Right atrium auricular region (tissue), 2 donors: Measurements from ENCODE around the gene CFAP20DC. TPM values are rescaled to one million over a fixed set of nuclear protein-coding genes. Genes with fewer than 3 reads are reported as not detected.

ENCODE experiments used
- DNase-seq: peaks from one replicate; pipeline ENCODE4 v3.0.0-alpha.2; 2019; ENCODE audit warnings: low spot score
- H3K27ac ChIP-seq, 2 donors: fragments of 200-600 bp; sonication (generic); 1 replicate in 1 of 2; 2 replicates in 1 of 2; pipeline ENCODE4 v1.5.1; 2016 to 2019
- H3K27me3 ChIP-seq, 2 donors: fragments of 200-600 bp; sonication (generic); one replicate each; pipeline versions ENCODE4 v1.5.1 to v1.6.0; 2017 to 2019
- H3K36me3 ChIP-seq: fragments of 200-600 bp; sonication (generic); one replicate; pipeline ENCODE4 v1.5.1; 2016
- H3K4me1 ChIP-seq, 2 donors: fragments of 200-600 bp; sonication (generic); one replicate each; pipeline versions ENCODE4 v1.5.1 to v1.6.0; 2017 to 2019
- H3K4me3 ChIP-seq, 2 donors: fragments of 200-600 bp; sonication (generic); 1 replicate in 1 of 2; 2 replicates in 1 of 2; pipeline ENCODE4 v1.5.1; 2017 to 2019; ENCODE audit warnings: mild to moderate bottlenecking in 1 of 2, moderate library complexity in 1 of 2
- H3K9me3 ChIP-seq, 2 donors: fragments of 200-600 bp; sonication (generic); one replicate each; pipeline ENCODE4 v1.5.1; 2019
- total RNA-seq, 2 donors: library from RNA; depleted of rRNA; stranded (reverse); fragments of >200 nt; gene quantifications; one replicate each; pipeline ENCODE4 v1.1.0, GENCODE V29; 2016
- TF ChIP-seq, protein P1 (sequence below), 2 donors: fragments of 200-600 bp; sonication (generic); IDR thresholded peaks; one replicate each; pipeline ENCODE4 v1.5.1; 2019; ENCODE audit warnings: antibody characterized with exemption in 2 of 2

The CFAP20DC gene
- total RNA-seq, 2 donors from 2014 or later: not detected

DNA sequence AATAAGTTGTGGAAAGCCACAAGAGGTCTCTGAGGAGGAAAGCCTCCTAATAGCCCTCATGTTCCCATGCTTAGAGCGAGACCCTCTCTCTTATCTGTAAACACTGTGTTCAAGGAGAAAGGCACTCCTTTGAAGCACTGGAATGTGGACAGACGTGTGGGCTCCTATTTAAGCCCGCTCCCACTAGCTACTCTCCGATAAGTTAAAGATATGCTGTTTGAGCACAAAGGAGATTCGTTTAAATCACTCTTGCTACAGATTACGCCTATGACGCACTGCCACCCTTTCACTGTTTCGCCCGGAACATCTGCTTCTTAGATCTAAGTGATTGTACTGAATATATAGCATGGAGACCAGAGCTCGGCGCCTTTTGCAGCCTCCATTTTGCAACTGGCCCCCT, 325.5 kb downstream of the CFAP20DC start:
- no peaks in the 10 kb centered on the region for H3K36me3 ChIP-seq
- no peak overlapping the region for H3K27ac ChIP-seq
- no peak overlapping the region for H3K4me3 ChIP-seq
- H3K4me1 ChIP-seq: no peaks in the 10 kb centered on the region
- H3K27me3 ChIP-seq: no peaks in the 10 kb centered on the region
- TF ChIP-seq, protein P1, sequence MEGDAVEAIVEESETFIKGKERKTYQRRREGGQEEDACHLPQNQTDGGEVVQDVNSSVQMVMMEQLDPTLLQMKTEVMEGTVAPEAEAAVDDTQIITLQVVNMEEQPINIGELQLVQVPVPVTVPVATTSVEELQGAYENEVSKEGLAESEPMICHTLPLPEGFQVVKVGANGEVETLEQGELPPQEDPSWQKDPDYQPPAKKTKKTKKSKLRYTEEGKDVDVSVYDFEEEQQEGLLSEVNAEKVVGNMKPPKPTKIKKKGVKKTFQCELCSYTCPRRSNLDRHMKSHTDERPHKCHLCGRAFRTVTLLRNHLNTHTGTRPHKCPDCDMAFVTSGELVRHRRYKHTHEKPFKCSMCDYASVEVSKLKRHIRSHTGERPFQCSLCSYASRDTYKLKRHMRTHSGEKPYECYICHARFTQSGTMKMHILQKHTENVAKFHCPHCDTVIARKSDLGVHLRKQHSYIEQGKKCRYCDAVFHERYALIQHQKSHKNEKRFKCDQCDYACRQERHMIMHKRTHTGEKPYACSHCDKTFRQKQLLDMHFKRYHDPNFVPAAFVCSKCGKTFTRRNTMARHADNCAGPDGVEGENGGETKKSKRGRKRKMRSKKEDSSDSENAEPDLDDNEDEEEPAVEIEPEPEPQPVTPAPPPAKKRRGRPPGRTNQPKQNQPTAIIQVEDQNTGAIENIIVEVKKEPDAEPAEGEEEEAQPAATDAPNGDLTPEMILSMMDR (IDR thresholded peaks at IDR 0.05): no peak
- DNase-seq: no peak
- no peaks in the 10 kb centered on the region for H3K9me3 ChIP-seq

DNA sequence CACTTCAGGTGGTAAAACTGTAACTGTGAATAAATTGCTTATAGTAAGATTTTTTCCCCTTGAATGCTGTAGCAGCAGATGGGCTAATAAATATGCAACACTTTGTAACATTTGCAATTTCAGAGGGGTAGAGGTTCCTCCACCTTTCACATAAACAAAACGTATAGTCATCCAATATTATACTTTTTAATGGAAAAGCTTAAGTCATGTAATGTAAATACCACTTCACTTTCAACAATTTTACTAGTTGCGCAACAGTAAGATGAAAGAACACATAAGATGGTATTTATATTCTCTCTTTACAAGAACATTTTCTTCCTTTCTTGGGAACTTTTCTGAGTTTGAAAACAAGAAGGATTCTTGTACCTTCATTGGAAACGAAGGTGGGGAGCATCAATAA, 326.7 kb downstream of the CFAP20DC start:
- H3K27me3 ChIP-seq: no peaks in the 10 kb centered on the region
- H3K4me1 ChIP-seq: no peaks in the 10 kb centered on the region
- H3K36me3 ChIP-seq: no peaks in the 10 kb centered on the region
- no peaks in the 10 kb centered on the region for H3K9me3 ChIP-seq
- DNase-seq: no peak
- TF ChIP-seq, protein P1 (IDR thresholded peaks at IDR 0.05): no peak
- H3K4me3 ChIP-seq: no peak overlapping the region
- no peak overlapping the region for H3K27ac ChIP-seq

DNA sequence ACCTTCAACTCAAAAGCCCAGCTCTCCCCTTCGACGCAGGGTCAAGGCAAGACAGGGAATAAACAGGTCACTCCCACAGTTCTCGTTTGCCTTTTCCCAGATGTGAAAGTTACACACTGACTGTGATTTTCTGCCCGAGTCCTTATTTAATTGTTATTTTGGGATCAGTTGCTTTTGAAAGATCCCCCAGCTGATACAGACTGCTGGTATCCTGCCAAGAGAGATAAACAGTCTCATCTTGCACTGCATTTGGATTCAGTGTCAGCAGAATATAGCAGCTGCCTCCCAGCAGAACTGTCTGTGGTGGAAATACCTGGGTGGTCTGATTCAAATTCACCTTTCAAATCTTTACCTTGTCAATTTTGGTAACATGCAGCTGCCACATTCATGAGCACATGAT, 327.3 kb downstream of the CFAP20DC start:
- H3K27me3 ChIP-seq: no peaks in the 10 kb centered on the region
- H3K4me1 ChIP-seq: no peaks in the 10 kb centered on the region
- no peaks in the 10 kb centered on the region for H3K36me3 ChIP-seq
- TF ChIP-seq, protein P1 (IDR thresholded peaks at IDR 0.05): no peak
- DNase-seq: no peak
- H3K9me3 ChIP-seq: no peaks in the 10 kb centered on the region
- H3K4me3 ChIP-seq: no peak overlapping the region
- no peak overlapping the region for H3K27ac ChIP-seq

DNA sequence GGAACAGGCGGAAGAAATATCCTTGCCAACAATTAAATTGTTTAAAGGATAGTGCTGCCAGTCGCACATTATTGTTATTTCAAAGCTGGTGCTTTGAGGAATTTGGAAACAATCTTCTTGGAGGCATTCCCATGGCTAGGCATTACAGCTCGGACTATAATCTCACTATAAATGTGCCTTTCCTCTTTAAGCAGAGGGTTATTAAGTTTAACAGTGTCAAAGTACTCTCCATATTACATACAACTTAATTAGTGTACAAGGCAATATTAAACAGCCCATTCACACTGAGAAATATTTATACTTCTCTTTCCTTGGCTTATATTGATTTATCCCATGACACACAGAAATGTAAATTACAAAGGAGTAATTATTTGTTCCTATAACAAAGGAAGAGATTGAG, 329.3 kb downstream of the CFAP20DC start:
- TF ChIP-seq, protein P1 (IDR thresholded peaks at IDR 0.05): no peak
- no peaks in the 10 kb centered on the region for H3K27me3 ChIP-seq
- DNase-seq: no peak
- H3K36me3 ChIP-seq: no peaks in the 10 kb centered on the region
- H3K4me3 ChIP-seq: no peak overlapping the region
- no peaks in the 10 kb centered on the region for H3K9me3 ChIP-seq
- no peak overlapping the region for H3K27ac ChIP-seq
- no peaks in the 10 kb centered on the region for H3K4me1 ChIP-seq

DNA sequence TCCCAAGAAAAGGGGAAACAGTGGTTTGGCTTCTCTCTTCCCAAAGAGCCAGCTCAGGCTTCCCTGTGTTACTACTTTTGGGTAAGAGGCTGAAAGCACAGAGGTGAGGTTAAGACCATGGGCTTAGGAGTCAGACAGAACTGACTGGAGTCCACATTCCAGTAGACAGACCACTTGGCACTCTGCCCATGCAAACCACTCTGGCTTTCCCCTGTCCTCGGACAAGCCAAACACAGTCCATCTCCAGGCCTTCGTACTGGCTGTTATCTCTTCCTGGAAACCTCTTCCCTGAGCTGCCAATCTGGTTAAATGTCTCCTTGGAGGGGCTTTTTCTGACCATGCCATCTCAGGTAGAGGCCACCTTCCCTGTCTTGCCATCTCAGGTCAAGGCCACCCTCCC, 330.1 kb downstream of the CFAP20DC start:
- Histone ChIP-seq H3K27ac (no peak overlapping the region), H3K9me3 (no peaks in the 10 kb centered on the region), H3K36me3 (no peaks in the 10 kb centered on the region), H3K27me3 (no peaks in the 10 kb centered on the region), H3K4me3 (no peak overlapping the region), H3K4me1 (no peaks in the 10 kb centered on the region)
- DNase-seq: no peak
- TF ChIP-seq, protein P1 (IDR thresholded peaks at IDR 0.05): no peak

DNA sequence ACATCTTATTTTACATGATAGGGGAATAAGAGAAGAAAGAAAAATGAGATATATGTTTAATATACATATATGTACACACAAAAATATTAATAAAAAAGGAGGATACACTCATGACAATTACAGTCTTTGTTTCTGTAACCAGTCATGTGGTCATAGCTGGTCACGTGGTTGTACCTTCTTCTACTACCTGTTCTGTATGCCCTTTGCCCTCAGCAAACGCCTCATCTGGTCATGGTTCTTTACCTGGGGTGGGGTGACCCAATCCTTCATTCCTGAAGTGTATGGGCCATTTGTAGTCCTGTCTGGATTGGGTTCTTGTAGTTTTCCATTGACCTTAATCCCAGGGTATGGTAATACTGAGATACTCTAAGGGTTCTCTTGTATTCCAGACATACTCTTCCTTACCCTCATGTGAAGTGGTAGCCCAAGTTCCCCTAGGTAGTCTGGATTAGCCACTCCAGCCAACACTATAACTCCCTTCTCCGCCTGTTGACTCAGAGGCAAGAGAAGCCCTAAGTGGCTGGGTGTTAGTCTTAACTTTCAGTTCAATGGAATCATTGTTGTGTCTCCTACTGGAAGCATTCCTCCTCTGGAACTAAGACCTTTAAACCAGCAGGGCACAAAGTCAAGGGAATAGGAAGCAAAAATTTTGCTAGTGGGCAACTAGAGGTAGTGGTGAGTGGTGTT, 336.0 kb downstream of the CFAP20DC start:
- H3K27ac ChIP-seq: no peak overlapping the region
- TF ChIP-seq, protein P1 (IDR thresholded peaks at IDR 0.05): no peak
- H3K4me1 ChIP-seq: no peaks in the 10 kb centered on the region
- H3K9me3 ChIP-seq: no peaks in the 10 kb centered on the region
- H3K27me3 ChIP-seq: no peaks in the 10 kb centered on the region
- DNase-seq: no peak
- H3K36me3 ChIP-seq: no peaks in the 10 kb centered on the region
- no peak overlapping the region for H3K4me3 ChIP-seq
